UCSD-AML1 (cell line): ENCODE results near the gene C19orf38.

Experiments
- DNase-seq: peaks from one replicate; lab custom pipeline; 2025; ENCODE audit not compliant: unreplicated experiment; lab: John Stamatoyannopoulos, UW

C19orf38 gene, protein sequence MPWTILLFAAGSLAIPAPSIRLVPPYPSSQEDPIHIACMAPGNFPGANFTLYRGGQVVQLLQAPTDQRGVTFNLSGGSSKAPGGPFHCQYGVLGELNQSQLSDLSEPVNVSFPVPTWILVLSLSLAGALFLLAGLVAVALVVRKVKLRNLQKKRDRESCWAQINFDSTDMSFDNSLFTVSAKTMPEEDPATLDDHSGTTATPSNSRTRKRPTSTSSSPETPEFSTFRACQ

DNA sequence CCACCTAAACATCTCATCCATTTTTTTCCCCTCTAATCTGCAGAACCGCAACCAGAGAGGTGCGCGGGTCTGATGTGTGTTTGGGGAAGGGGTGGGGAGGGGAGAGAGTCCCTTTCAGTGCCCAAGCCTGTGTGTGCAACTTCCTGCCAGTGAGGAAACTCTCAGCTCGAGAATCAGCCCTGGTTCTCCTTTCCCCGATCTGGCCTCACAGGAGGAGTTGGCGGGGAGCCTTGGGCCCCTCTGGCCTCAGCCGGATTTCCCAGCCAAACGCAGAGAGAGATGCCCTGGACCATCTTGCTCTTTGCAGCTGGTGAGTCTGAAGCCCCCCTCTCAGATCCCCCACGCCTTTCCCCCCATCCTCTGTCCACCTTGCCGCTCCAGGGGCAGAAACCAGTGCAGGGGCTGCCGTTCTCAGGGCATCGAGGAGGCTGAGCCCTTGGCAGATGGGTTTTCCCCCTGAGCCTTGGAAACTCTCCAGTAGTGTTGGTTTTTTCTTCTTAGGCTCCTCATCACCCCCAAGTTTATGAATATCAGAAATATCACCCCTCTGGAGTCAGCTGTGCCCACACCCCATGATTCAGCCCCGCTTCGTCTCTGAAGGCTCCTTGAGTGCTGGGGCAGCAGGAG lies at the start of gene C19orf38:
TSS of gene C19orf38 (plus strand) at position 186 of the 627 bp plus-strand sequence. CDS start at position 280, 94 bp downstream.
- peak; percentile 54 for DNase-seq

DNA sequence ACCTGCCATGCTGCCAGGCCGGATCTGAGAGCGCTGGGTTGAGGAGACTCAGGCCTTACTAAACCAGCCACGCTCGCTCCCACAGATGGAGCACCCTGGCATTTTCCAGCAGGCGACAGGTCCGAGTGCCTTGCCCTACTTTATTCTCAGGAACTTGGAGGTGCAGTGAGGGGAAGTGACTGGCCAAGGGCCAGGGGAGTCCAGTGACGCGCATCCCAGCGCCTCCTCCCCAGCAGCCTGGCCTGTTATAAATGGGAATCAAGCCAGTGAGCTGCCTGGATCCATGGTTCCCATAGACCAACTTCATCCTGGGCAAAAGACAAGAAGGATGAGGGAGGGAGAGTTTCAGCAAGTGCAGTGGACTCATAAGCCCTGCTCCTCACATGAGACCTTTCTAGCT lies 47.7 kb upstream of the C19orf38 start:
- DNase-seq = no peak

DNA sequence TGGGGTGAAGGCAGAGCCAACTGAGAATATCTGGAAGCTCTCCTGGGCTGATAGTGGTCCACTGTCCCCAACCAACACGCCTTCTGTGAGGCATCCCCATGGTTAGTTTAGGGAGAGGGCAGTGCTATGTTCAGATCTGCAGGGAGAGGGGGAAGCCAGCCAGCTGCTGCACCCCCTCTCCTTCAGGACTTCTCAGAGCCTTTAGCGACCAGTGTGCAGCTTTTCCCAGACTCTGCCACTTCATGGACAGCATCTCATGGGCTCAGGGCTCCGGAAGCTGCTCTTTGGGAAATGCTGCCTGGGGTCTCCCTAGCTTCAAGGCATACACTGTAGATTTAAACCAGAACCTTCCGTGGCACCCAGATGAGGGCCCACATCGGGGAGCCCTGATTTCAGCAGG lies 45.7 kb upstream of the C19orf38 start:
- DNase-seq = no peak

DNA sequence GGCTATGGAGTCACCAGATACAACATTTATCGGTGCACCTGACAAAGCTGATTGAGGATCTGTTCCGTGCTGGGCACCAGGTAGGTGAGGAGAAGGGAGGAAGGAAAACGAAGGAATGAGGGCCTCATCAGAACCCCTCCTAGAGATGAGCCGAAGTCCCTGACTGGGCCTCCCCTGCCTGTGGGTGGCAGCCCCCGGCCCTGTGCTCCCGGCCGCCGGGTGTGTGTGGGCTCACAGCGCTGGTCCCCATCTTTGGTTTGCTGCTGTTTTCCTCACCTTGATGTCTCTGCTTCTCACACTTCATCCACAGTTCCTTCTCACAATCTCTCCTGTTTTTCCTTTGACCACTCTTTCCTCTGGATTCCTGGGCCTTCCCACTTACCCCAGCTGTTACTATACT lies 45.0 kb upstream of the C19orf38 start:
- no peak for DNase-seq

DNA sequence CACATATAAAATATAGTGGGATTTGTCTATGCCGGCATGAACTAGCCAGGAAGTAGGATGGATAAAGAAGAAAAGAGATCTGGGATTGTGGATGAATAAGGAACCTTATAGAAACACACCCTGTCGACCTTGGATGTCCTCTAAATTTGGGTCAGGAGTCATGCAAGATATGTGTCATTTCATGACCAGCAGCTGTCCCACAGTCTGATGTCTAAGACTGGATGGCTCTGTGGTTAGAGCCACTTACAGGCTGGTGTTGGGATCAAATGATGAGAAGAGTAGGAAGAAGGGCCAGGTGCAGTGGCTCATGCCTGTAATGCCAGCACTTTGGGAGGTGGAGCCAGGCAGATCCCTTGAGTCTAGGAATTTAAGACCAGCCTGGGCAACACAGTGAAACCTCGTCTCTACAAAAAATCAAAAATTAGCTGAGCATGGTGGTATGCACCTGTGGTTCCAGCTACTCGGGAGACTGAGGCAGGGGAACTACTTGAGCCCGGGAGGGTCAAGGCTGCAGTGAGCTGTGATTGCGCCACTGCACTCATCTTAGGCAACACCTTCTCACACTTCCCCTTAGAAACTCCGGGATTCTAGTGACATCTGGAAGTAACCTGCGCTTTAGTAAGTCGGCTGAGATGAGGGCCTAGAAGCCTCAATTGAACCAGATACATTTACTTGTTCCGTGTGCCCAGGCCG lies 43.0 kb upstream of the C19orf38 start:
- no peak for DNase-seq

- no peak for DNase-seq
Measured at GRCh38 chr19:10805758-10806247, 42.4 kb upstream of the C19orf38 start.

GRCh38 chr19:10808937-10809649 lies 39.1 kb upstream of the C19orf38 start:
- DNase-seq = peak; percentile 41

GRCh38 chr19:10809651-10810285 lies 38.4 kb upstream of the C19orf38 start:
- DNase-seq = peak; percentile 41

- no peak for DNase-seq
Measured at GRCh38 chr19:10811391-10812111, 36.7 kb upstream of the C19orf38 start.

- peak; percentile 32 for DNase-seq
Measured at GRCh38 chr19:10812196-10812595, 36.0 kb upstream of the C19orf38 start.

- DNase-seq = peak; percentile 79
Measured at GRCh38 chr19:10812902-10813404, 35.3 kb upstream of the C19orf38 start.

GRCh38 chr19:10815007-10815536 lies 33.1 kb upstream of the C19orf38 start:
- DNase-seq = no peak

GRCh38 chr19:10815969-10816644 lies 32.1 kb upstream of the C19orf38 start:
- no peak for DNase-seq

- DNase-seq = no peak
Measured at GRCh38 chr19:10816691-10817090, 31.5 kb upstream of the C19orf38 start.

GRCh38 chr19:10817291-10818038 lies 30.8 kb upstream of the C19orf38 start:
- DNase-seq = no peak

- no peak for DNase-seq
Measured at GRCh38 chr19:10818301-10819123, 29.7 kb upstream of the C19orf38 start.

DNA sequence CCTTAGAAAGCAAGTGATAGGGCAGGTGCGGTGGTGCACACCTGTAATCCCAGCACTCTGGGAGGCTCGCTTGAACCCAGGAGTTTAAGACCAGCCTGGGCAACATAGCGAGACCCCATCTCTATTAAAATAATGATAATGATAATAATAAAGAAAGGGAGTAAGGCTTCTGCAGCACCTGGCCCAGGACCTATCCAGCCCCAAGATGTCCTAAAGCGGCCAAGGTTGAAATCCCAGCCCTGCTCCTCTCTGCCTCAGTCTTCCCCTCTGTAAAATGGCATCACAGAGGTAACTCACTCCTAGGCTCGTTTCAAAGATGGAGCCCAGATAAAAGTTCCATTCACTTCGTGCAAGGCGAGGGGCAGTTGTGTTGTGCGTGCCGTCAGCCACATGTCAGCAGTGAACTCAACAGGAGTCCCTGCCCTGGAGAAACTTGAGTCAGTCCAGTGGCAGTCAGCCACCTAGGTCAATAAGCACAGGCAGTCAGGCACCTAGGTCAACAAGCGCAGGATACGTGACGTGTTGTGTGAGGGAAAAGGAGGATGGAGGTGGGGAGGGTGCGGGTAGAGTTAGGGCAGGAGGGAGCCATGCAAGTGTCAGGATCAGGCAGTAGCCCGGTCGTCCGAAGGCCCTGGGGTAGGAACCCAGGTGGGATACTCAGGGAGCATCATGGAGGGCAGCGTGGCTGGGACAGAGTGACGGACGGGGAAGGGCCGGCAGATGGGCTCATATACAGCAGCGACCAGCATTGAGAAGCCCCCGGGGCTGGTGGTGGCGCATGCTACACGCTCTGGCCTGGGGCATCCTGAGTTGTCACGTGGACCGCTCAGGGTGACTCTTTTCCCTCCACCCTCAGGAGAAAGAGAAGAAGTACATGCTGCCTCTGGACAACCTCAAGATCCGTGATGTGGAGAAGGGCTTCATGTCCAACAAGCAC lies 28.8 kb upstream of the C19orf38 start:
- no peak for DNase-seq
